ENCODE measurements around the gene MCCD1.

Gene MCCD1

GRCh38 chr6:31560697-31561058 lies 31.9 kb downstream of the MCCD1 start:
- Histone ChIP-seq H3K27ac (ENCODE audit: low read length) (peak overlapping the region; percentile 100), H3K79me2 (ENCODE audit: low read length) (peaks cover 56% of the 10 kb centered on the region), H3K27me3 (ENCODE audit: low read depth, low read length) (no peaks in the 10 kb centered on the region), H3K9me3 (ENCODE audit: insufficient read depth, low read length) (no peaks in the 10 kb centered on the region), H3K4me1 (ENCODE audit: low read length) (peaks cover 88% of the 10 kb centered on the region), H4K20me1 (ENCODE audit: insufficient read depth, low read length) (no peaks in the 10 kb centered on the region), H3K4me3 (ENCODE audit: low read length) (peak overlapping the region; percentile 74), H2AFZ (ENCODE audit: low read depth, low read length) (no peak overlapping the region), H3K4me2 (ENCODE audit: low read length) (peak overlapping the region; percentile 97), H3K36me3 (replicated peaks; ENCODE audit: low read depth, low read length) (peaks cover 8% of the 10 kb centered on the region), H3K9ac (ENCODE audit: low read length) (peak overlapping the region; percentile 95)
- TF ChIP-seq CTCF (IDR thresholded peaks at IDR 0.05; ENCODE audit: low read depth, low read length) (no peak), EZH2phosphoT487 (IDR thresholded peaks at IDR 0.05; ENCODE audit: low read depth) (no peak)

- Histone ChIP-seq H3K4me1 (ENCODE audit: low read length) (peaks cover 72% of the 10 kb centered on the region), H3K4me2 (ENCODE audit: low read length) (peak overlapping the region; percentile 74), H2AFZ (ENCODE audit: low read depth, low read length) (no peak overlapping the region), H3K9ac (ENCODE audit: low read length) (peak overlapping the region; percentile 84), H3K79me2 (ENCODE audit: low read length) (peaks cover 71% of the 10 kb centered on the region), H3K27me3 (ENCODE audit: low read depth, low read length) (no peaks in the 10 kb centered on the region), H3K27ac (ENCODE audit: low read length) (peak overlapping the region; percentile 100), H3K9me3 (ENCODE audit: insufficient read depth, low read length) (no peaks in the 10 kb centered on the region), H3K4me3 (ENCODE audit: low read length) (peak overlapping the region; percentile 62), H3K36me3 (replicated peaks; ENCODE audit: low read depth, low read length) (peaks cover 4% of the 10 kb centered on the region), H4K20me1 (ENCODE audit: insufficient read depth, low read length) (no peaks in the 10 kb centered on the region)
- TF ChIP-seq EZH2phosphoT487 (IDR thresholded peaks at IDR 0.05; ENCODE audit: low read depth): no peak
- no peak for TF ChIP-seq CTCF (IDR thresholded peaks at IDR 0.05; ENCODE audit: low read depth, low read length)
Observed at GRCh38 chr6:31567531-31568370, 39.0 kb downstream of the MCCD1 start.

GRCh38 chr6:31568537-31568961 lies 39.8 kb downstream of the MCCD1 start:
- Histone ChIP-seq H3K27me3 (ENCODE audit: low read depth, low read length) (no peaks in the 10 kb centered on the region), H3K27ac (ENCODE audit: low read length) (peak overlapping the region; percentile 100), H3K79me2 (ENCODE audit: low read length) (peaks cover 79% of the 10 kb centered on the region), H3K9ac (ENCODE audit: low read length) (peak overlapping the region; percentile 92), H2AFZ (ENCODE audit: low read depth, low read length) (no peak overlapping the region), H3K36me3 (replicated peaks; ENCODE audit: low read depth, low read length) (peaks cover 12% of the 10 kb centered on the region), H4K20me1 (ENCODE audit: insufficient read depth, low read length) (no peaks in the 10 kb centered on the region), H3K4me2 (ENCODE audit: low read length) (peak overlapping the region; percentile 100), H3K9me3 (ENCODE audit: insufficient read depth, low read length) (no peaks in the 10 kb centered on the region), H3K4me1 (ENCODE audit: low read length) (peaks cover 72% of the 10 kb centered on the region), H3K4me3 (ENCODE audit: low read length) (peak overlapping the region; percentile 62)
- TF ChIP-seq EZH2phosphoT487 (IDR thresholded peaks at IDR 0.05; ENCODE audit: low read depth) (no peak), CTCF (IDR thresholded peaks at IDR 0.05; ENCODE audit: low read depth, low read length) (no peak)

- Histone ChIP-seq H3K9me3 (ENCODE audit: insufficient read depth, low read length) (no peaks in the 10 kb centered on the region), H4K20me1 (ENCODE audit: insufficient read depth, low read length) (no peaks in the 10 kb centered on the region), H3K27me3 (ENCODE audit: low read depth, low read length) (no peaks in the 10 kb centered on the region), H3K79me2 (ENCODE audit: low read length) (peaks cover 92% of the 10 kb centered on the region), H3K4me3 (ENCODE audit: low read length) (peak overlapping the region; percentile 98), H2AFZ (ENCODE audit: low read depth, low read length) (no peak overlapping the region), H3K27ac (ENCODE audit: low read length) (peak overlapping the region; percentile 100), H3K4me2 (ENCODE audit: low read length) (peak overlapping the region; percentile 100), H3K9ac (ENCODE audit: low read length) (peak overlapping the region; percentile 92), H3K36me3 (replicated peaks; ENCODE audit: low read depth, low read length) (peaks cover 16% of the 10 kb centered on the region), H3K4me1 (ENCODE audit: low read length) (peaks cover 79% of the 10 kb centered on the region)
- TF ChIP-seq CTCF (IDR thresholded peaks at IDR 0.05; ENCODE audit: low read depth, low read length) (no peak), EZH2phosphoT487 (IDR thresholded peaks at IDR 0.05; ENCODE audit: low read depth) (no peak)
Observed at GRCh38 chr6:31569861-31570536, 41.2 kb downstream of the MCCD1 start.
